Measurements from ENCODE around the gene JUN.

The JUN gene

GRCh38 chr1:58783993-58784757 lies at the start of gene JUN:
TSS of gene JUN (minus strand) at chr1:58784047. CDS start at chr1:58783070, 977 bp downstream.
- peaks cover 5% of the 10 kb centered on the region for H3K4me1 ChIP-seq (ENCODE audit: control insufficient read depth, insufficient read depth, low read length)
- no peaks in the 10 kb centered on the region for H3K36me3 ChIP-seq (ENCODE audit: control insufficient read depth, insufficient read depth, low read length)
- peak within 1 kb of the TSS; percentile 74 for H3K9ac ChIP-seq (ENCODE audit: low read depth, low read length)
- H3K4me3 ChIP-seq (ENCODE audit: low read depth, low read length): peak within 1 kb of the TSS; percentile 76
- H3K27me3 ChIP-seq (ENCODE audit: control insufficient read depth, insufficient read depth, low read length): peaks cover 30% of the 10 kb centered on the region
- no peaks in the 10 kb centered on the region for H3K9me3 ChIP-seq (ENCODE audit: control insufficient read depth, insufficient read depth, low read length)

DNA sequence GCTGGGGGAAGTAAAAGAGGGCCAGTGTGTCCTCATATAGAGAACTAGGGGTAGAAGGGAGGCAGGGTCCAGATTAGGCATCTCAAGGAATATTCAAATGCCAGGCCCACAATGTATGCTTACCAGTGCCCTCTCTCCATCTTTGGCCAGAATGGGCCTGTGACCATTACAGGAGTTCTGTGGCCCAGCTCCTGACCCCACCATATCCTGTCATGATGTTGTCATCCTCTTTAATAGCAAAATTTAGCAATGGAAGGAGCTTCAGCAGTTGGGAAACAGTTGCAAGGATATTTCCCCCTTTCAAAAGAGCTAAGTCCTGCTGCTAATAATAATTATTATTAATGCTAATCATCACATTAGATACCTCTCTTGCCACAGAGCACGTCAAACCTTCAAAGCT lies 49.3 kb upstream of the JUN start:
- no peak overlapping the region for H3K9ac ChIP-seq (ENCODE audit: low read depth, low read length)
- no peaks in the 10 kb centered on the region for H3K36me3 ChIP-seq (ENCODE audit: control insufficient read depth, insufficient read depth, low read length)

GRCh38 chr1:58830291-58830690 lies 46.4 kb upstream of the JUN start:
- H3K4me3 ChIP-seq (ENCODE audit: low read depth, low read length): no peak overlapping the region
- H3K4me1 ChIP-seq (ENCODE audit: control insufficient read depth, insufficient read depth, low read length): no peaks in the 10 kb centered on the region
- H3K9me3 ChIP-seq (ENCODE audit: control insufficient read depth, insufficient read depth, low read length): peaks cover 5% of the 10 kb centered on the region
- H3K9ac ChIP-seq (ENCODE audit: low read depth, low read length): no peak overlapping the region
- no peaks in the 10 kb centered on the region for H3K36me3 ChIP-seq (ENCODE audit: control insufficient read depth, insufficient read depth, low read length)
- no peaks in the 10 kb centered on the region for H3K27me3 ChIP-seq (ENCODE audit: control insufficient read depth, insufficient read depth, low read length)

More for the DNA sequence above, 49.3 kb upstream of the JUN start:
- no peaks in the 10 kb centered on the region for H3K9me3 ChIP-seq (ENCODE audit: control insufficient read depth, insufficient read depth, low read length)
- no peaks in the 10 kb centered on the region for H3K27me3 ChIP-seq (ENCODE audit: control insufficient read depth, insufficient read depth, low read length)
- H3K4me1 ChIP-seq (ENCODE audit: control insufficient read depth, insufficient read depth, low read length): no peaks in the 10 kb centered on the region
- H3K4me3 ChIP-seq (ENCODE audit: low read depth, low read length): no peak overlapping the region

DNA sequence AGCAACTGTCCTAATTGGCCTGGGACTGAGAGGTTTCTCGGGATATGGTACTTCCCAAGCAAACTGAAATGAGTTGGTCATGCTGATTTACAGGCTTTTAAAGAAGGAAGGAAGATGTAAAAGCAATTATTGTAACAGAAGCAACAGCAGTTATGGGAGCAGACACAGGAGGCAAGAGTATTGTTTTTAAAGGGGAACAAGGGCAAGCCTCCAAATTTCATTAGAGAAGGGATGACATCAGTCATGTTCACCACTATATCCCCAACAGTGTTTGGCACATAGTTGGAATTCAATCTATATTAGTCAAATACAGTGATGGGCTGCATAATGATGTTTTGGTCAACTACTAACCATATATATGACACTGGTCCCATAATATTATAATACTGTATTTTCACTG lies 46.0 kb upstream of the JUN start:
- Histone ChIP-seq H3K27me3 (ENCODE audit: control insufficient read depth, insufficient read depth, low read length) (no peaks in the 10 kb centered on the region), H3K4me1 (ENCODE audit: control insufficient read depth, insufficient read depth, low read length) (no peaks in the 10 kb centered on the region), H3K36me3 (ENCODE audit: control insufficient read depth, insufficient read depth, low read length) (no peaks in the 10 kb centered on the region), H3K4me3 (ENCODE audit: low read depth, low read length) (no peak overlapping the region), H3K9ac (ENCODE audit: low read depth, low read length) (no peak overlapping the region), H3K9me3 (ENCODE audit: control insufficient read depth, insufficient read depth, low read length) (peaks cover 5% of the 10 kb centered on the region)

DNA sequence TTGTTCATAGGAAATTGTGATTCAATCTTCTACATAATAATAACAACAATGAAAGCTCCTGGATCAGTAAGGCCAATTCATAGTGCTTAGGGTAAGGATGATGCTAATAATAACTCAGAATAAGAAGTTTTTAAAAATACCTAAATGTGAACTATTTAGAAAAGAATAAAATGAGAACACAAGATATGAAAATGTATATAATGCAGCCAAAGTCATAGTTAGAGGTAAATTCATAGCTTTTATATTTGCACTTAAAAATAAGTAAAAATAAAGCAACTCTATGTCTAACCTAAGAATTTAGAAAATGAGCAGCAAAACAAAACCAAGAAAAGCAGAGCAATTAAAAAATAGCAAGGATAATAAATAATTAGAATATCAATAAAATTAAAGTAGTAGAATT lies 43.5 kb upstream of the JUN start:
- Histone ChIP-seq H3K9ac (ENCODE audit: low read depth, low read length) (no peak overlapping the region), H3K9me3 (ENCODE audit: control insufficient read depth, insufficient read depth, low read length) (peaks cover 5% of the 10 kb centered on the region), H3K27me3 (ENCODE audit: control insufficient read depth, insufficient read depth, low read length) (no peaks in the 10 kb centered on the region), H3K36me3 (ENCODE audit: control insufficient read depth, insufficient read depth, low read length) (no peaks in the 10 kb centered on the region), H3K4me1 (ENCODE audit: control insufficient read depth, insufficient read depth, low read length) (no peaks in the 10 kb centered on the region), H3K4me3 (ENCODE audit: low read depth, low read length) (no peak overlapping the region)

DNA sequence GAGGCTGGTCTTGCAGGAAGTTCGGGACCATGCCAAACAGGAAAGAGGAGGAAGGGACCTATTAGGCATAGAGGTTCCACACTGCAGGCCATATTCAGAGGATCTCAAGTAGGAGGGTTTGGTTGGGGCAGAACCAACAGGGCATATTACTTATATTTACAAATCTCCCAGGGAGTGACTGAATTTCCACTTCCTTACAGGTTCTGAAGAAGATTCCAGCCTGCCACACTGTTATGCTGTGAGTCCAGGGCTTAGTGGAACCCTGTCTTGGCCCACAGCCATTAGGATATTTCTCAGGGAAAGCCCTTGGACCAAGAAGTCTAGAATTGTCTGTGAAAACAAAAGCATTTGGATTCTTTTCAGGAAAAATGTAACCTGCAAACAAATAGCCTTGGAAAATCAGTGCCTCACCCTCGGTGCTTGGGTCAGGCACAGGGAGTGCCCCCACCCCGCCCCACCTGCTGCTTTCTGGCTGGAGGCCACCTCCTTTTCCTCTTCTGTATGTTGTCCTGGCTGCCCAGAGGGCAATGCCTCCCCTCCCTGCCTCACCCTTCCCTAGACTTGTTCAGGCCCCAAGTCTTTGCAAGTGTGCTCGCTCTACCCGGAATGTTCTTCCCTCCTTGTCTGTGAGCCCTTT lies 41.0 kb upstream of the JUN start:
- Histone ChIP-seq H3K36me3 (ENCODE audit: control insufficient read depth, insufficient read depth, low read length) (no peaks in the 10 kb centered on the region), H3K4me1 (ENCODE audit: control insufficient read depth, insufficient read depth, low read length) (no peaks in the 10 kb centered on the region), H3K4me3 (ENCODE audit: low read depth, low read length) (no peak overlapping the region), H3K9ac (ENCODE audit: low read depth, low read length) (no peak overlapping the region), H3K9me3 (ENCODE audit: control insufficient read depth, insufficient read depth, low read length) (peaks cover 5% of the 10 kb centered on the region), H3K27me3 (ENCODE audit: control insufficient read depth, insufficient read depth, low read length) (no peaks in the 10 kb centered on the region)

DNA sequence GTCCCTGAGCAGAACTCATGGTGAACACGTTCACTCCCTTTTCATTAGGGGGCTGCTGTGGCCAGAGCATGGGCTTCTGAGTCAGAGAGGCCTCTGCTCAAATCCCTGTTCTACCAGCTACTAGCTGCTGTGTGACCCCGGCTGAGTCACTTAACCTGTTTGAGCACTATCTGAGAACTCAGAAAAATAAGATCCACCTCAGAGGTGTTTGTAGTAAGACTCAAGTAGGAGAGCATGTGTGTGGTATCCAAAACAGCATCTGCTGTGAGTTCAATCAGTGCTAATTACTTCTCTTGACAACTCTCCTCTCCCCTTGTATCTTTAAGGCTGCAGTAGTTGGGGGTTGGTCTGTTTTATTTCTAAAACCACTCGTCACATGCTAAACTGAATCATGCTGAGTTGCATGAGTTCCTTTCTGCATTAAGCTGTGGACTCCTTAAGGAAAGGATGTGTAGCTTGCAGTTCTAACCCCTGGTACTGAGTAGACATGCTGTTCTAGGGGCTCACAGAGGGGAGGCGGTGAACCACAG lies 39.7 kb upstream of the JUN start:
- H3K4me1 ChIP-seq (ENCODE audit: control insufficient read depth, insufficient read depth, low read length): no peaks in the 10 kb centered on the region
- peaks cover 5% of the 10 kb centered on the region for H3K9me3 ChIP-seq (ENCODE audit: control insufficient read depth, insufficient read depth, low read length)
- H3K4me3 ChIP-seq (ENCODE audit: low read depth, low read length): no peak overlapping the region
- H3K36me3 ChIP-seq (ENCODE audit: control insufficient read depth, insufficient read depth, low read length): no peaks in the 10 kb centered on the region
- H3K9ac ChIP-seq (ENCODE audit: low read depth, low read length): no peak overlapping the region
- H3K27me3 ChIP-seq (ENCODE audit: control insufficient read depth, insufficient read depth, low read length): no peaks in the 10 kb centered on the region

GRCh38 chr1:58821309-58821708 lies 37.5 kb upstream of the JUN start:
- H3K4me3 ChIP-seq (ENCODE audit: low read depth, low read length): no peak overlapping the region
- no peaks in the 10 kb centered on the region for H3K4me1 ChIP-seq (ENCODE audit: control insufficient read depth, insufficient read depth, low read length)
- H3K36me3 ChIP-seq (ENCODE audit: control insufficient read depth, insufficient read depth, low read length): no peaks in the 10 kb centered on the region
- no peaks in the 10 kb centered on the region for H3K9me3 ChIP-seq (ENCODE audit: control insufficient read depth, insufficient read depth, low read length)
- peaks cover 2% of the 10 kb centered on the region for H3K27me3 ChIP-seq (ENCODE audit: control insufficient read depth, insufficient read depth, low read length)
- H3K9ac ChIP-seq (ENCODE audit: low read depth, low read length): no peak overlapping the region

DNA sequence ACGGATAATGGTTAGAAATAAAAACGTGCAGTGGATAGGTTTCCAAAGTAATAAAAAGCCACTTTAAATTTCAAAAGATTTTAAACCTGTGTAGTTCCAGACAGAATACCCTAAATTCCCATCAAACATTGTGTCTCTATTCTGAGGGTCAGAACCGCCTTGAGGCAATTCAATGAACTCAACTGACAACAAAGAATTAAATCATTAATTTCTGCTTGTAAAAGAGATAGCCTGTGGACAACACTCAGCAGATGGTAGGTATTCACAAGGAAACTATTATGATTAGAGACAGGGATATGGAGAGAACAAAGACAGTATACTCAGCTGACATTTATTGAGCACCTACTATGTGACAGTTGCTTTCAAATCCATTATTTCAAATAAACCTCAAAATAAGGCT lies 35.1 kb upstream of the JUN start:
- Histone ChIP-seq H3K27me3 (ENCODE audit: control insufficient read depth, insufficient read depth, low read length) (peaks cover 14% of the 10 kb centered on the region), H3K9ac (ENCODE audit: low read depth, low read length) (no peak overlapping the region), H3K9me3 (ENCODE audit: control insufficient read depth, insufficient read depth, low read length) (no peaks in the 10 kb centered on the region), H3K36me3 (ENCODE audit: control insufficient read depth, insufficient read depth, low read length) (no peaks in the 10 kb centered on the region), H3K4me3 (ENCODE audit: low read depth, low read length) (no peak overlapping the region), H3K4me1 (ENCODE audit: control insufficient read depth, insufficient read depth, low read length) (no peaks in the 10 kb centered on the region)

GRCh38 chr1:58818075-58818474 lies 34.2 kb upstream of the JUN start:
- H3K9me3 ChIP-seq (ENCODE audit: control insufficient read depth, insufficient read depth, low read length): no peaks in the 10 kb centered on the region
- no peak overlapping the region for H3K4me3 ChIP-seq (ENCODE audit: low read depth, low read length)
- no peaks in the 10 kb centered on the region for H3K4me1 ChIP-seq (ENCODE audit: control insufficient read depth, insufficient read depth, low read length)
- H3K36me3 ChIP-seq (ENCODE audit: control insufficient read depth, insufficient read depth, low read length): no peaks in the 10 kb centered on the region
- H3K27me3 ChIP-seq (ENCODE audit: control insufficient read depth, insufficient read depth, low read length): peaks cover 20% of the 10 kb centered on the region
- no peak overlapping the region for H3K9ac ChIP-seq (ENCODE audit: low read depth, low read length)

DNA sequence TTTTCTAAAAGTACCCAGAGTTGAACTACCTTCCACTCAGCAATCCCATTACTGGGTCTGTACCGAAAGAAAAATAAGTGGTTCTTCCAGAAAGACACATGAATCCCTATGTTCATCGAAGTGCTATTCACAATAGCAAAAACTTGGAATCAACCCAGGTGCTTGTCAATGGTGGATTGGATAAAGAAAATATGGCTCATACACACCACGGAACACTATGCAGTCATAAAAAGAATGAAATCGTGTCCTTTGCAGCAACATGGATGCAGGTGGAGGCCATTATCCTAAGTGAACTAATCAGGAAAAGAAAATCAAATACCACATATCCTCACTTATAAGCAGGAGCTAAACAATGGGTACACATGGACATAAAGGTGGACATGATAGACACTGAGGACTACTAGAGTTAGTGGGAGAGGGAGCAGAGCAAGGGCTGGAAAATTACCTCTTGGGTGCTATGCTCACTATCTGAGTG lies 32.9 kb upstream of the JUN start:
- H3K9ac ChIP-seq (ENCODE audit: low read depth, low read length): no peak overlapping the region
- H3K4me1 ChIP-seq (ENCODE audit: control insufficient read depth, insufficient read depth, low read length): no peaks in the 10 kb centered on the region
- H3K9me3 ChIP-seq (ENCODE audit: control insufficient read depth, insufficient read depth, low read length): no peaks in the 10 kb centered on the region
- no peaks in the 10 kb centered on the region for H3K36me3 ChIP-seq (ENCODE audit: control insufficient read depth, insufficient read depth, low read length)
- peak overlapping the region; percentile 75 for H3K4me3 ChIP-seq (ENCODE audit: low read depth, low read length)
- H3K27me3 ChIP-seq (ENCODE audit: control insufficient read depth, insufficient read depth, low read length): peaks cover 20% of the 10 kb centered on the region

All from iPS-15b (cell line).